GM19193 (cell line): ENCODE measurements around the gene TMEM44.

Experiments
- POLR2A ChIP-seq: IDR thresholded peaks from 4 replicates; pipeline ENCODE4 v1.6.1; 2011; ENCODE audit not compliant: insufficient read depth, insufficient read length; ENCODE audit errors: extremely low read depth

Gene TMEM44

GRCh38 chr3:194661374-194661773 lies 28.2 kb upstream of the TMEM44 start:
- TF ChIP-seq POLR2A: no peak

- TF ChIP-seq POLR2A: no peak
These were observed 26.6 kb upstream of the TMEM44 start for GRCh38 chr3:194659778-194660177.

- no peak for TF ChIP-seq POLR2A
These were observed 25.4 kb upstream of the TMEM44 start for GRCh38 chr3:194658477-194659242.

GRCh38 chr3:194657439-194657838 lies 24.2 kb upstream of the TMEM44 start:
- no peak for TF ChIP-seq POLR2A

- no peak for TF ChIP-seq POLR2A
These were observed 21.2 kb upstream of the TMEM44 start for GRCh38 chr3:194654443-194654842.

GRCh38 chr3:194647747-194648146 lies 14.5 kb upstream of the TMEM44 start:
- no peak for TF ChIP-seq POLR2A

GRCh38 chr3:194642769-194643168 lies 9.6 kb upstream of the TMEM44 start:
- no peak for TF ChIP-seq POLR2A

- TF ChIP-seq POLR2A: no peak
These were observed 7.6 kb upstream of the TMEM44 start for GRCh38 chr3:194640829-194641228.

GRCh38 chr3:194638991-194639605 lies 5.9 kb upstream of the TMEM44 start:
- no peak for TF ChIP-seq POLR2A

- no peak for TF ChIP-seq POLR2A
These were observed 4.6 kb upstream of the TMEM44 start for GRCh38 chr3:194637541-194638400.

GRCh38 chr3:194637066-194637465 lies 3.8 kb upstream of the TMEM44 start:
- TF ChIP-seq POLR2A: no peak

- no peak for TF ChIP-seq POLR2A
These were observed 340 bp downstream of the TMEM44 start for GRCh38 chr3:194632809-194633348.

GRCh38 chr3:194632226-194632808 lies 902 bp downstream of the TMEM44 start:
- no peak for TF ChIP-seq POLR2A

- TF ChIP-seq POLR2A: no peak
These were observed 1.5 kb downstream of the TMEM44 start for GRCh38 chr3:194631696-194632095.

- no peak for TF ChIP-seq POLR2A
These were observed 8.3 kb downstream of the TMEM44 start for GRCh38 chr3:194624956-194625355.
